HG03066 (cell line): ENCODE results near the gene TAGLN3.

Experiments used
- ATAC-seq: cut with Tn5 transposase; IDR thresholded peaks from one replicate; pipeline ENCODE4 v1.9.1; 2021; ENCODE audit warnings: low read depth; ENCODE audit not compliant: unreplicated experiment

Gene TAGLN3

GRCh38 chr3:111976254-111976653 is 22.5 kb upstream of the TAGLN3 start:
- ATAC-seq, result no peak

- peak; percentile 91 for ATAC-seq
These were observed 19.9 kb upstream of the TAGLN3 start, which contains the start of gene ABHD10 for GRCh38 chr3:111978583-111979433. TSS of gene ABHD10 (plus strand) at chr3:111979026. CDS start at chr3:111979062, 36 bp downstream.

GRCh38 chr3:111979434-111980038 is 19.2 kb upstream of the TAGLN3 start:
- peak; percentile 52 for ATAC-seq

- no peak for ATAC-seq
These were observed 17.8 kb upstream of the TAGLN3 start for GRCh38 chr3:111980716-111981456.

GRCh38 chr3:111981457-111981763 is 17.3 kb upstream of the TAGLN3 start:
- no peak for ATAC-seq

- ATAC-seq, result no peak
These were observed 14.0 kb upstream of the TAGLN3 start for GRCh38 chr3:111984636-111985298.

GRCh38 chr3:111986800-111987199 is 11.9 kb upstream of the TAGLN3 start:
- no peak for ATAC-seq

- ATAC-seq, result peak; percentile 94
These were observed 9.6 kb upstream of the TAGLN3 start for GRCh38 chr3:111989061-111989678.

- ATAC-seq, result no peak
These were observed 5.7 kb upstream of the TAGLN3 start for GRCh38 chr3:111993038-111993437.

GRCh38 chr3:111999484-112000324 is 982 bp downstream of the TAGLN3 start:
- ATAC-seq, result peak; percentile 27

- no peak for ATAC-seq
These were observed 1.6 kb downstream of the TAGLN3 start for GRCh38 chr3:112000367-112000771.

- ATAC-seq, result no peak
These were observed 2.2 kb downstream of the TAGLN3 start for GRCh38 chr3:112000966-112001365.

- ATAC-seq, result no peak
These were observed 2.8 kb downstream of the TAGLN3 start for GRCh38 chr3:112001526-112001925.

- no peak for ATAC-seq
These were observed 3.6 kb downstream of the TAGLN3 start for GRCh38 chr3:112002096-112002971.

GRCh38 chr3:112003321-112004080 is 4.8 kb downstream of the TAGLN3 start:
- no peak for ATAC-seq

- no peak for ATAC-seq
These were observed 5.5 kb downstream of the TAGLN3 start for GRCh38 chr3:112004187-112004586.

GRCh38 chr3:112004669-112005068 is 5.9 kb downstream of the TAGLN3 start:
- no peak for ATAC-seq
